ENCODE data around the gene RCSD1. TPM values are rescaled to one million over a fixed set of nuclear protein-coding genes. Genes with fewer than 3 reads are reported as not detected.
A peak's percentile ranks its signal among the peaks of the same experiment; 100 is the strongest.

Gene RCSD1
- total and polyA plus RNA-seq, 2 of the 13 experiments (the other 11 are each of a cell fraction or from before 2014, with no cell fraction given): not detected

DNA sequence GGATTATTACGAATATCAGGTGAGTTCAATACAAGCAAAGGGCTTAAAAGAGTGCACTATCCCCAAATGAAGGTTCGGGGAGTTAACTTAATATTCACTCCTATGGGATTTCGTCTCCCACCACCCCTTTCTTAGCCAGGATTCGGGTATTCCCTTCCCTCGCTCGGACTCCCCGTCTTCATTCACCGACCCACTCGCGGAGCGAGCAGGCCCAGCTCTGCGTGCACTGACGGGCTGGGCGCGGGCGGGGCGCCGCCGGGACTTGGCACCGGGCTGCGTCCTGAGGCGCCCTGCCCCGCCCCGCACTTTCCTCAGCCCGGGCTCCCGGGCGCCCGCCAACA is 84.0 kb downstream of the RCSD1 start (continued):
- TF ChIP-seq, protein P1, sequence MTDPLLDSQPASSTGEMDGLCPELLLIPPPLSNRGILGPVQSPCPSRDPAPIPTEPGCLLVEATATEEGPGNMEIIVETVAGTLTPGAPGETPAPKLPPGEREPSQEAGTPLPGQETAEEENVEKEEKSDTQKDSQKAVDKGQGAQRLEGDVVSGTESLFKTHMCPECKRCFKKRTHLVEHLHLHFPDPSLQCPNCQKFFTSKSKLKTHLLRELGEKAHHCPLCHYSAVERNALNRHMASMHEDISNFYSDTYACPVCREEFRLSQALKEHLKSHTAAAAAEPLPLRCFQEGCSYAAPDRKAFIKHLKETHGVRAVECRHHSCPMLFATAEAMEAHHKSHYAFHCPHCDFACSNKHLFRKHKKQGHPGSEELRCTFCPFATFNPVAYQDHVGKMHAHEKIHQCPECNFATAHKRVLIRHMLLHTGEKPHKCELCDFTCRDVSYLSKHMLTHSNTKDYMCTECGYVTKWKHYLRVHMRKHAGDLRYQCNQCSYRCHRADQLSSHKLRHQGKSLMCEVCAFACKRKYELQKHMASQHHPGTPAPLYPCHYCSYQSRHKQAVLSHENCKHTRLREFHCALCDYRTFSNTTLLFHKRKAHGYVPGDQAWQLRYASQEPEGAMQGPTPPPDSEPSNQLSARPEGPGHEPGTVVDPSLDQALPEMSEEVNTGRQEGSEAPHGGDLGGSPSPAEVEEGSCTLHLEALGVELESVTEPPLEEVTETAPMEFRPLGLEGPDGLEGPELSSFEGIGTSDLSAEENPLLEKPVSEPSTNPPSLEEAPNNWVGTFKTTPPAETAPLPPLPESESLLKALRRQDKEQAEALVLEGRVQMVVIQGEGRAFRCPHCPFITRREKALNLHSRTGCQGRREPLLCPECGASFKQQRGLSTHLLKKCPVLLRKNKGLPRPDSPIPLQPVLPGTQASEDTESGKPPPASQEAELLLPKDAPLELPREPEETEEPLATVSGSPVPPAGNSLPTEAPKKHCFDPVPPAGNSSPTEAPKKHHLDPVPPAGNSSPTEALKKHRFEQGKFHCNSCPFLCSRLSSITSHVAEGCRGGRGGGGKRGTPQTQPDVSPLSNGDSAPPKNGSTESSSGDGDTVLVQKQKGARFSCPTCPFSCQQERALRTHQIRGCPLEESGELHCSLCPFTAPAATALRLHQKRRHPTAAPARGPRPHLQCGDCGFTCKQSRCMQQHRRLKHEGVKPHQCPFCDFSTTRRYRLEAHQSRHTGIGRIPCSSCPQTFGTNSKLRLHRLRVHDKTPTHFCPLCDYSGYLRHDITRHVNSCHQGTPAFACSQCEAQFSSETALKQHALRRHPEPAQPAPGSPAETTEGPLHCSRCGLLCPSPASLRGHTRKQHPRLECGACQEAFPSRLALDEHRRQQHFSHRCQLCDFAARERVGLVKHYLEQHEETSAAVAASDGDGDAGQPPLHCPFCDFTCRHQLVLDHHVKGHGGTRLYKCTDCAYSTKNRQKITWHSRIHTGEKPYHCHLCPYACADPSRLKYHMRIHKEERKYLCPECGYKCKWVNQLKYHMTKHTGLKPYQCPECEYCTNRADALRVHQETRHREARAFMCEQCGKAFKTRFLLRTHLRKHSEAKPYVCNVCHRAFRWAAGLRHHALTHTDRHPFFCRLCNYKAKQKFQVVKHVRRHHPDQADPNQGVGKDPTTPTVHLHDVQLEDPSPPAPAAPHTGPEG (CRISPR knock-in tag; IDR thresholded peaks at IDR 0.05): no peak
- TF ChIP-seq, protein P2, sequence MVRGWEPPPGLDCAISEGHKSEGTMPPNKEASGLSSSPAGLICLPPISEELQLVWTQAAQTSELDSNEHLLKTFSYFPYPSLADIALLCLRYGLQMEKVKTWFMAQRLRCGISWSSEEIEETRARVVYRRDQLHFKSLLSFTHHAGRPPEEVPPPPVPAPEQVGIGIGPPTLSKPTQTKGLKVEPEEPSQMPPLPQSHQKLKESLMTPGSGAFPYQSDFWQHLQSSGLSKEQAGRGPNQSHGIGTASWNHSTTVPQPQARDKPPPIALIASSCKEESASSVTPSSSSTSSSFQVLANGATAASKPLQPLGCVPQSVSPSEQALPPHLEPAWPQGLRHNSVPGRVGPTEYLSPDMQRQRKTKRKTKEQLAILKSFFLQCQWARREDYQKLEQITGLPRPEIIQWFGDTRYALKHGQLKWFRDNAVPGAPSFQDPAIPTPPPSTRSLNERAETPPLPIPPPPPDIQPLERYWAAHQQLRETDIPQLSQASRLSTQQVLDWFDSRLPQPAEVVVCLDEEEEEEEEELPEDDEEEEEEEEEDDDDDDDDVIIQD (CRISPR knock-in tag; IDR thresholded peaks at IDR 0.05; ENCODE audit: low read depth): no peak
- TF ChIP-seq BCL6 (CRISPR knock-in tag; IDR thresholded peaks at IDR 0.05) (no peak), SNRNP70 (IDR thresholded peaks at IDR 0.05; ENCODE audit: low read depth, low read length) (no peak), ZNF816 (CRISPR knock-in tag; IDR thresholded peaks at IDR 0.05; ENCODE audit: borderline replicate concordance) (no peak), BRD4 (CRISPR knock-in tag; IDR thresholded peaks at IDR 0.05) (no peak), ETV5 (CRISPR knock-in tag; IDR thresholded peaks at IDR 0.05; ENCODE audit: borderline replicate concordance) (no peak), ZNF33A (CRISPR knock-in tag; IDR thresholded peaks at IDR 0.05; ENCODE audit: borderline replicate concordance) (no peak), GZF1 (CRISPR knock-in tag; IDR thresholded peaks at IDR 0.05) (no peak), ZNF614 (CRISPR knock-in tag; IDR thresholded peaks at IDR 0.05; ENCODE audit: borderline replicate concordance) (no peak), ATF7 (IDR thresholded peaks at IDR 0.05) (no peak), ATF7 (CRISPR knock-in tag; IDR thresholded peaks at IDR 0.05) (no peak), SRSF1 (optimal IDR thresholded peaks at IDR 0.05; ENCODE audit: low read depth, low read length) (no peak), ZNF879 (CRISPR knock-in tag; IDR thresholded peaks at IDR 0.05) (no peak), HNRNPL (IDR thresholded peaks at IDR 0.05; ENCODE audit: low read depth, low read length) (0 out of 2 replicates have a peak, but pooled peaks have one; percentile 50), ZNF768 (CRISPR knock-in tag; IDR thresholded peaks at IDR 0.05) (no peak), ZFY (CRISPR knock-in tag; IDR thresholded peaks at IDR 0.05) (no peak)
- TF ChIP-seq, protein P3, sequence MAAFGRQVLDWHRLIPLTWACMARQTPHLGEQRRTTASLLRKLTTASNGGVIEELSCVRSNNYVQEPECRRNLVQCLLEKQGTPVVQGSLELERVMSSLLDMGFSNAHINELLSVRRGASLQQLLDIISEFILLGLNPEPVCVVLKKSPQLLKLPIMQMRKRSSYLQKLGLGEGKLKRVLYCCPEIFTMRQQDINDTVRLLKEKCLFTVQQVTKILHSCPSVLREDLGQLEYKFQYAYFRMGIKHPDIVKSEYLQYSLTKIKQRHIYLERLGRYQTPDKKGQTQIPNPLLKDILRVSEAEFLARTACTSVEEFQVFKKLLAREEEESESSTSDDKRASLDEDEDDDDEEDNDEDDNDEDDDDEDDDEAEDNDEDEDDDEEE (CRISPR knock-in tag; IDR thresholded peaks at IDR 0.05): peak; percentile 48; the same call in 1 of the 2 replicates
- TF ChIP-seq, protein P4, sequence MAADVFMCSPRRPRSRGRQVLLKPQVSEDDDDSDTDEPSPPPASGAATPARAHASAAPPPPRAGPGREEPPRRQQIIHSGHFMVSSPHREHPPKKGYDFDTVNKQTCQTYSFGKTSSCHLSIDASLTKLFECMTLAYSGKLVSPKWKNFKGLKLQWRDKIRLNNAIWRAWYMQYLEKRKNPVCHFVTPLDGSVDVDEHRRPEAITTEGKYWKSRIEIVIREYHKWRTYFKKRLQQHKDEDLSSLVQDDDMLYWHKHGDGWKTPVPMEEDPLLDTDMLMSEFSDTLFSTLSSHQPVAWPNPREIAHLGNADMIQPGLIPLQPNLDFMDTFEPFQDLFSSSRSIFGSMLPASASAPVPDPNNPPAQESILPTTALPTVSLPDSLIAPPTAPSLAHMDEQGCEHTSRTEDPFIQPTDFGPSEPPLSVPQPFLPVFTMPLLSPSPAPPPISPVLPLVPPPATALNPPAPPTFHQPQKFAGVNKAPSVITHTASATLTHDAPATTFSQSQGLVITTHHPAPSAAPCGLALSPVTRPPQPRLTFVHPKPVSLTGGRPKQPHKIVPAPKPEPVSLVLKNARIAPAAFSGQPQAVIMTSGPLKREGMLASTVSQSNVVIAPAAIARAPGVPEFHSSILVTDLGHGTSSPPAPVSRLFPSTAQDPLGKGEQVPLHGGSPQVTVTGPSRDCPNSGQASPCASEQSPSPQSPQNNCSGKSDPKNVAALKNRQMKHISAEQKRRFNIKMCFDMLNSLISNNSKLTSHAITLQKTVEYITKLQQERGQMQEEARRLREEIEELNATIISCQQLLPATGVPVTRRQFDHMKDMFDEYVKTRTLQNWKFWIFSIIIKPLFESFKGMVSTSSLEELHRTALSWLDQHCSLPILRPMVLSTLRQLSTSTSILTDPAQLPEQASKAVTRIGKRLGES (CRISPR knock-in tag; IDR thresholded peaks at IDR 0.05; ENCODE audit: borderline replicate concordance): no peak
- TF ChIP-seq, protein P5, sequence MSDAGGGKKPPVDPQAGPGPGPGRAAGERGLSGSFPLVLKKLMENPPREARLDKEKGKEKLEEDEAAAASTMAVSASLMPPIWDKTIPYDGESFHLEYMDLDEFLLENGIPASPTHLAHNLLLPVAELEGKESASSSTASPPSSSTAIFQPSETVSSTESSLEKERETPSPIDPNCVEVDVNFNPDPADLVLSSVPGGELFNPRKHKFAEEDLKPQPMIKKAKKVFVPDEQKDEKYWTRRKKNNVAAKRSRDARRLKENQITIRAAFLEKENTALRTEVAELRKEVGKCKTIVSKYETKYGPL (CRISPR knock-in tag; IDR thresholded peaks at IDR 0.05): no peak
